ENCODE data around the gene SST. TPM values are rescaled to one million over a fixed set of nuclear protein-coding genes. Genes with fewer than 3 reads are reported as not detected.
"Not testable (repeated sequence)": the region's sequence is repeated elsewhere in the genome, so short reads cannot be mapped to it uniquely, and the experiment has no call there.

SST gene
- total RNA-seq, 1 experiment from 2014 or later, result not detected

GRCh38 chr3:187693431-187693830 lies 23.2 kb upstream of the SST start:
- H3K4me3 ChIP-seq, result no peak overlapping the region
- no peaks in the 10 kb centered on the region for H3K36me3 ChIP-seq
- no peak for DNase-seq

GRCh38 chr3:187689984-187690383 lies 19.8 kb upstream of the SST start:
- DNase-seq, result no peak
- Histone ChIP-seq H3K4me3 (no peak overlapping the region), H3K9me3 (peaks cover 3% of the 10 kb centered on the region), H3K36me3 (no peaks in the 10 kb centered on the region), H3K27me3 (no peaks in the 10 kb centered on the region; the same call in 1 of the 2 replicates)

More at GRCh38 chr3:187693431-187693830, 23.2 kb upstream of the SST start:
- peaks cover 4% of the 10 kb centered on the region; the same call in 1 of the 2 replicates for H3K27me3 ChIP-seq
- H3K9me3 ChIP-seq, result no peaks in the 10 kb centered on the region

GRCh38 chr3:187686621-187687273 lies 16.6 kb upstream of the SST start:
- no peak for DNase-seq
- Histone ChIP-seq H3K36me3 (no peaks in the 10 kb centered on the region), H3K27me3 (no peaks in the 10 kb centered on the region; the same call in 1 of the 2 replicates), H3K4me3 (no peak overlapping the region), H3K9me3 (peaks cover 6% of the 10 kb centered on the region)

- no peaks in the 10 kb centered on the region for H3K36me3 ChIP-seq
- DNase-seq, result no peak
- H3K4me3 ChIP-seq, result no peak overlapping the region
- peaks cover 6% of the 10 kb centered on the region for H3K9me3 ChIP-seq
- H3K27me3 ChIP-seq, result no peaks in the 10 kb centered on the region; the same call in 1 of the 2 replicates
Measured at GRCh38 chr3:187685948-187686347, 15.8 kb upstream of the SST start.

- Histone ChIP-seq H3K9me3 (peaks cover 6% of the 10 kb centered on the region), H3K4me3 (no peak overlapping the region), H3K36me3 (no peaks in the 10 kb centered on the region), H3K27me3 (no peaks in the 10 kb centered on the region; the same call in 1 of the 2 replicates)
- DNase-seq, result no peak
Measured at GRCh38 chr3:187684880-187685279, 14.7 kb upstream of the SST start.

- peaks cover 6% of the 10 kb centered on the region for H3K9me3 ChIP-seq
- H3K36me3 ChIP-seq, result no peaks in the 10 kb centered on the region
- DNase-seq, result no peak
- no peak overlapping the region for H3K4me3 ChIP-seq
- no peaks in the 10 kb centered on the region; the same call in 1 of the 2 replicates for H3K27me3 ChIP-seq
Measured at GRCh38 chr3:187684444-187684843, 14.2 kb upstream of the SST start.

- DNase-seq, H3K9me3 ChIP-seq, H3K4me3 ChIP-seq, H3K36me3 ChIP-seq, H3K27me3 ChIP-seq: not testable (repeated sequence)
Measured at GRCh38 chr3:187681756-187682155, 11.6 kb upstream of the SST start.

GRCh38 chr3:187679638-187680396 lies 9.6 kb upstream of the SST start:
- Histone ChIP-seq H3K36me3 (no peaks in the 10 kb centered on the region), H3K27me3 (peaks cover 3% of the 10 kb centered on the region; the same call in 1 of the 2 replicates), H3K4me3 (no peak overlapping the region), H3K9me3 (peaks cover 1% of the 10 kb centered on the region)
- DNase-seq, result peak; percentile 66

GRCh38 chr3:187678726-187679268 lies 8.6 kb upstream of the SST start:
- Histone ChIP-seq H3K4me3 (no peak overlapping the region), H3K36me3 (no peaks in the 10 kb centered on the region), H3K9me3 (no peaks in the 10 kb centered on the region), H3K27me3 (peaks cover 8% of the 10 kb centered on the region; the same call in 1 of the 2 replicates)
- peak; percentile 46 for DNase-seq

- Histone ChIP-seq H3K27me3 (peaks cover 13% of the 10 kb centered on the region), H3K36me3 (no peaks in the 10 kb centered on the region), H3K4me3 (no peak overlapping the region), H3K9me3 (no peaks in the 10 kb centered on the region)
- no peak for DNase-seq
Measured at GRCh38 chr3:187677604-187678003, 7.4 kb upstream of the SST start.

GRCh38 chr3:187673012-187673411 lies 2.8 kb upstream of the SST start:
- no peak for DNase-seq
- H3K9me3 ChIP-seq, result no peaks in the 10 kb centered on the region
- no peaks in the 10 kb centered on the region for H3K36me3 ChIP-seq

GRCh38 chr3:187667526-187667925 lies 2.7 kb downstream of the SST start:
- Histone ChIP-seq H3K9me3 (no peaks in the 10 kb centered on the region), H3K4me3 (no peak overlapping the region), H3K36me3 (no peaks in the 10 kb centered on the region), H3K27me3 (peaks cover 75% of the 10 kb centered on the region)
- no peak for DNase-seq

More at GRCh38 chr3:187673012-187673411, 2.8 kb upstream of the SST start:
- H3K27me3 ChIP-seq, result peaks cover 54% of the 10 kb centered on the region
- no peak overlapping the region for H3K4me3 ChIP-seq

- H3K9me3 ChIP-seq, result no peaks in the 10 kb centered on the region
- peaks cover 65% of the 10 kb centered on the region for H3K27me3 ChIP-seq
- DNase-seq, result no peak
- no peak overlapping the region for H3K4me3 ChIP-seq
- no peaks in the 10 kb centered on the region for H3K36me3 ChIP-seq
Measured at GRCh38 chr3:187665764-187666402, 4.3 kb downstream of the SST start.

- H3K9me3 ChIP-seq, result no peaks in the 10 kb centered on the region
- no peaks in the 10 kb centered on the region for H3K36me3 ChIP-seq
- DNase-seq, result no peak
- H3K27me3 ChIP-seq, result peaks cover 58% of the 10 kb centered on the region
- no peak overlapping the region for H3K4me3 ChIP-seq
Measured at GRCh38 chr3:187665010-187665409, 5.2 kb downstream of the SST start.

GRCh38 chr3:187662848-187663409 lies 7.3 kb downstream of the SST start:
- H3K36me3 ChIP-seq, result no peaks in the 10 kb centered on the region
- H3K27me3 ChIP-seq, result peaks cover 40% of the 10 kb centered on the region
- no peaks in the 10 kb centered on the region for H3K9me3 ChIP-seq
- no peak overlapping the region for H3K4me3 ChIP-seq
- no peak for DNase-seq

GRCh38 chr3:187661267-187661666 lies 8.9 kb downstream of the SST start:
- peaks cover 31% of the 10 kb centered on the region for H3K27me3 ChIP-seq
- DNase-seq, result no peak
- H3K9me3 ChIP-seq, result no peaks in the 10 kb centered on the region
- H3K36me3 ChIP-seq, result no peaks in the 10 kb centered on the region
- H3K4me3 ChIP-seq, result no peak overlapping the region

GRCh38 chr3:187651282-187651681 lies 18.9 kb downstream of the SST start:
- no peak for DNase-seq
- Histone ChIP-seq H3K4me3 (no peak overlapping the region), H3K27me3 (peaks cover 15% of the 10 kb centered on the region)

More at GRCh38 chr3:187651282-187651681, 18.9 kb downstream of the SST start:
- no peaks in the 10 kb centered on the region; the same call in 1 of the 2 replicates for H3K9me3 ChIP-seq
- no peaks in the 10 kb centered on the region for H3K36me3 ChIP-seq

Measured in MG63 (cell line).